ENCODE data around the gene GTPBP10. TPM values are rescaled to one million over a fixed set of nuclear protein-coding genes. Genes with fewer than 3 reads are reported as not detected.

The GTPBP10 gene
- total RNA-seq, 1 experiment from 2014 or later: 51.1 TPM

DNA sequence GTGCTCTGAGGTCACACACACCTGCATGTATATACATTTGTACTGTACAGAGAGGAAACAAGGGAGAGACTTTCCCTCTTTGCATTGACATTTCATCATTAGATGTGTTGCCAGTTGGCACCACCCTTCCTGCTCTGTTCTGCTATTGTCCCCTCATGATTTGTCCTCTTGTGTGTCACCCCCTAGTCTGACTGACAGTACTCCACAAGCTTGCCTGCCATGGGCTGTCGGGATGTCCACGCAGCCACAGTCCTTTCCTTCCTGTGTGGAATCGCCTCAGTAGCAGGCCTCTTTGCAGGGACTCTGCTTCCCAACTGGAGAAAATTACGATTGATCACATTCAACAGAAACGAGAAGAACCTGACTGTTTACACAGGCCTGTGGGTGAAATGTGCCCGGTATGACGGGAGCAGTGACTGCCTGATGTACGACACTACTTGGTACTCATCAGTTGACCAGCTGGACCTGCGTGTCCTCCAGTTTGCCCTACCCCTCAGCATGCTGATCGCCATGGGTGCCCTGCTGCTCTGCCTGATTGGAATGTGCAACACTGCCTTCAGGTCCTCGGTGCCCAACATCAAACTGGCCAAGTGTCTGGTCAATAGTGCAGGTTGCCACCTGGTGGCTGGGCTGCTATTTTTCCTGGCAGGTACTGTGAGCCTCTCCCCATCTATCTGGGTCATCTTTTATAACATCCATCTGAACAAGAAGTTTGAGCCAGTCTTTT is 66.1 kb downstream of the GTPBP10 start:
- H3K27me3 Mint-ChIP-seq (ENCODE audit: insufficient read depth, unreplicated experiment): no peaks in the 10 kb centered on the region
- CTCF ChIA-PET: interaction anchor here (0.7 to 5.0 kb wide), 6 partner anchors 8 to 247 kb away, joined by 3 to 27 read pairs (median 4); no protein-coding TSS in a partner anchor
- H3K4me3 Mint-ChIP-seq (ENCODE audit: unreplicated experiment): no peak overlapping the region
- peak; percentile 48 for DNase-seq (ENCODE audit: unreplicated experiment)
- intact Hi-C loops (cut with micrococcal nuclease): loop anchor here (1.0 kb wide), 1 partner anchor 100 kb away; no protein-coding TSS in a partner anchor
- H3K36me3 Mint-ChIP-seq (ENCODE audit: insufficient read depth, unreplicated experiment): peaks cover 27% of the 10 kb centered on the region
- H3K4me1 Mint-ChIP-seq (ENCODE audit: insufficient read depth, unreplicated experiment): peaks cover 1% of the 10 kb centered on the region
- H3K27ac Mint-ChIP-seq (ENCODE audit: low read depth, unreplicated experiment): no peak overlapping the region
- TF ChIP-seq, protein P1, sequence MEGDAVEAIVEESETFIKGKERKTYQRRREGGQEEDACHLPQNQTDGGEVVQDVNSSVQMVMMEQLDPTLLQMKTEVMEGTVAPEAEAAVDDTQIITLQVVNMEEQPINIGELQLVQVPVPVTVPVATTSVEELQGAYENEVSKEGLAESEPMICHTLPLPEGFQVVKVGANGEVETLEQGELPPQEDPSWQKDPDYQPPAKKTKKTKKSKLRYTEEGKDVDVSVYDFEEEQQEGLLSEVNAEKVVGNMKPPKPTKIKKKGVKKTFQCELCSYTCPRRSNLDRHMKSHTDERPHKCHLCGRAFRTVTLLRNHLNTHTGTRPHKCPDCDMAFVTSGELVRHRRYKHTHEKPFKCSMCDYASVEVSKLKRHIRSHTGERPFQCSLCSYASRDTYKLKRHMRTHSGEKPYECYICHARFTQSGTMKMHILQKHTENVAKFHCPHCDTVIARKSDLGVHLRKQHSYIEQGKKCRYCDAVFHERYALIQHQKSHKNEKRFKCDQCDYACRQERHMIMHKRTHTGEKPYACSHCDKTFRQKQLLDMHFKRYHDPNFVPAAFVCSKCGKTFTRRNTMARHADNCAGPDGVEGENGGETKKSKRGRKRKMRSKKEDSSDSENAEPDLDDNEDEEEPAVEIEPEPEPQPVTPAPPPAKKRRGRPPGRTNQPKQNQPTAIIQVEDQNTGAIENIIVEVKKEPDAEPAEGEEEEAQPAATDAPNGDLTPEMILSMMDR (IDR thresholded peaks at IDR 0.05; ENCODE audit: unreplicated experiment): peak; percentile 44
- POLR2A ChIA-PET: interaction anchor here (0.6 to 1.0 kb wide), 3 partner anchors 10 to 142 kb away, joined by 3 to 4 read pairs (median 4); partner anchors contain the start of gene GTPBP10
- BruUV-seq (replicated peaks): no TSS peak
- H3K9me3 Mint-ChIP-seq (ENCODE audit: unreplicated experiment): no peaks in the 10 kb centered on the region

DNA sequence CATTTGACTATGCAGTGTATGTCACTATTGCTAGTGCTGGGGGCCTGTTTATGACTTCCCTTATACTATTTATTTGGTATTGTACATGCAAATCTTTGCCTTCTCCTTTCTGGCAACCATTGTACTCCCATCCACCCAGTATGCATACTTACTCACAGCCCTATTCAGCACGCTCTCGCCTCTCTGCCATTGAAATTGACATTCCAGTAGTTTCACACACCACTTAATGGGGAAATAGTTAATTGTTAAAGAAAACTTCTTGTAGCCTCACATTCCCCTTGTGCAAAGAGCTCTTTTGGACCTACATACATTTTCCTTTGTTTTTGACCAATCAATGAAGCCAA is 66.6 kb downstream of the GTPBP10 start:
- Mint-ChIP-seq H3K36me3 (ENCODE audit: insufficient read depth, unreplicated experiment) (peaks cover 22% of the 10 kb centered on the region), H3K27ac (ENCODE audit: low read depth, unreplicated experiment) (no peak overlapping the region), H3K4me3 (ENCODE audit: unreplicated experiment) (no peak overlapping the region), H3K4me1 (ENCODE audit: insufficient read depth, unreplicated experiment) (no peaks in the 10 kb centered on the region), H3K27me3 (ENCODE audit: insufficient read depth, unreplicated experiment) (no peaks in the 10 kb centered on the region), H3K9me3 (ENCODE audit: unreplicated experiment) (no peaks in the 10 kb centered on the region)
- ChIA-PET CTCF (interaction anchor here (5.0 kb wide), 1 partner anchor 14 kb away, joined by 27 read pairs; no protein-coding TSS in a partner anchor), POLR2A (interaction anchor here (1.0 kb wide), 1 partner anchor 143 kb away, joined by 4 read pairs; no protein-coding TSS in a partner anchor)
- intact Hi-C loops (cut with micrococcal nuclease): no loop called here
- DNase-seq (ENCODE audit: unreplicated experiment): no peak
- TF ChIP-seq, protein P1 (IDR thresholded peaks at IDR 0.05; ENCODE audit: unreplicated experiment): no peak
- BruUV-seq (replicated peaks): no TSS peak

GRCh38 chr7:90421651-90422050 is 75.1 kb downstream of the GTPBP10 start:
- TF ChIP-seq, protein P1 (IDR thresholded peaks at IDR 0.05; ENCODE audit: unreplicated experiment): no peak
- no peaks in the 10 kb centered on the region for H3K9me3 Mint-ChIP-seq (ENCODE audit: unreplicated experiment)
- ChIA-PET POLR2A (no interaction called here), CTCF (interaction anchor here (0.9 to 2.1 kb wide), 3 partner anchors 10 to 268 kb away, joined by 3 to 6 read pairs (median 6); partner anchors contain the start of gene STEAP1)
- H3K4me1 Mint-ChIP-seq (ENCODE audit: insufficient read depth, unreplicated experiment): peaks cover 7% of the 10 kb centered on the region
- no peak overlapping the region for H3K4me3 Mint-ChIP-seq (ENCODE audit: unreplicated experiment)
- H3K27me3 Mint-ChIP-seq (ENCODE audit: insufficient read depth, unreplicated experiment): no peaks in the 10 kb centered on the region
- intact Hi-C loops (cut with micrococcal nuclease): no loop called here
- no TSS peak for BruUV-seq (replicated peaks)
- no peak overlapping the region for H3K27ac Mint-ChIP-seq (ENCODE audit: low read depth, unreplicated experiment)
- H3K36me3 Mint-ChIP-seq (ENCODE audit: insufficient read depth, unreplicated experiment): peaks cover under 1% of the 10 kb centered on the region
- DNase-seq (ENCODE audit: unreplicated experiment): no peak

GRCh38 chr7:90424720-90425119 is 78.2 kb downstream of the GTPBP10 start:
- Mint-ChIP-seq H3K27me3 (ENCODE audit: insufficient read depth, unreplicated experiment) (no peaks in the 10 kb centered on the region), H3K27ac (ENCODE audit: low read depth, unreplicated experiment) (no peak overlapping the region), H3K9me3 (ENCODE audit: unreplicated experiment) (peaks cover 7% of the 10 kb centered on the region), H3K4me3 (ENCODE audit: unreplicated experiment) (no peak overlapping the region), H3K36me3 (ENCODE audit: insufficient read depth, unreplicated experiment) (no peaks in the 10 kb centered on the region), H3K4me1 (ENCODE audit: insufficient read depth, unreplicated experiment) (peaks cover 7% of the 10 kb centered on the region)
- intact Hi-C loops (cut with micrococcal nuclease): loop anchor here (1.0 kb wide), 1 partner anchor 78 kb away; the partner anchor contains the start of gene GTPBP10
- ChIA-PET CTCF (interaction anchor here (0.7 to 6.5 kb wide), 4 partner anchors 34 to 271 kb away, joined by 3 to 58 read pairs (median 4); partner anchors contain the start of gene STEAP1), POLR2A (no interaction called here)
- BruUV-seq (replicated peaks): no TSS peak
- DNase-seq (ENCODE audit: unreplicated experiment): no peak
- TF ChIP-seq, protein P1 (IDR thresholded peaks at IDR 0.05; ENCODE audit: unreplicated experiment): no peak
